H1 (cell line): ENCODE data around the gene TMEM30A. TPM values are rescaled to one million over a fixed set of nuclear protein-coding genes. Genes with fewer than 3 reads are reported as not detected.

Source experiments
- ATF2 ChIP-seq: IDR thresholded peaks from 2 replicates; pipeline ENCODE4 v1.6.1; 2012; ENCODE audit warnings: low read length, inconsistent platforms
- KDM4A ChIP-seq: IDR thresholded peaks from one replicate; pipeline ENCODE4 v1.7.1; 2012; ENCODE audit warnings: low read depth, mild to moderate bottlenecking, moderate library complexity, low read length, inconsistent platforms; ENCODE audit not compliant: severe bottlenecking
- RAD21 ChIP-seq, 2 experiments: IDR thresholded peaks in 1 of 2; conservative IDR thresholded peaks in 1 of 2; 2 replicates each; pipeline ENCODE4 v1.6.1; 2011; ENCODE audit warnings: low read depth in 2 of 2, low read length in 2 of 2, improper control_type of control experiment in 1 of 2, inconsistent platforms in 1 of 2, mild to moderate bottlenecking in 1 of 2, moderate library complexity in 1 of 2
- TAF1 ChIP-seq: IDR thresholded peaks from 2 replicates; pipeline ENCODE4 v1.6.1; 2011; ENCODE audit warnings: mild to moderate bottlenecking, low read depth, low read length
- TEAD4 ChIP-seq: IDR thresholded peaks from 2 replicates; pipeline ENCODE4 v1.6.1; 2012; ENCODE audit warnings: low read depth, low read length, inconsistent platforms, mixed read lengths
- polyA plus RNA-seq, 7 experiments: library from polyadenylated mRNA; depleted of rRNA in 3 of 7; stranded (reverse) in 5 of 7; unstranded in 2 of 7; fragments of >200 nt in 5 of 7; fragments of 200-250 nt in 2 of 7; gene quantifications; 1 replicate in 5 of 7; 2 replicates in 1 of 7; 4 replicates in 1 of 7; pipeline versions ENCODE4 v1.2.1 to v1.2.3, GENCODE V29; 2011 to 2013; ENCODE audit warnings: missing spikeins in 2 of 7, mixed read lengths in 2 of 7
- total RNA-seq: library from RNA; stranded (reverse); fragmentation: NEBNext Ultra II Directional; extraction: Animal tissue kit (Norgen Biotek cat#: 25700); gene quantifications from 2 replicates; pipeline ENCODE4 v1.2.1, GENCODE V29; 2021

TMEM30A gene
- total and polyA plus RNA-seq, 2 of the 8 experiments (the other 6 are each of a cell fraction or from before 2014, with no cell fraction given), result 10.5 to 71.0 TPM

- no peak for TF ChIP-seq TEAD4
- no peak for TF ChIP-seq TAF1
- no peak for TF ChIP-seq ATF2
- TF ChIP-seq KDM4A, result no peak
- TF ChIP-seq RAD21 (IDR thresholded peaks at IDR 0.05 in 1 of 2, conservative IDR thresholded peaks at IDR 0.05 in 1 of 2; ENCODE audit: low read depth in 2 of 2, low read length in 2 of 2), result no peak
These were observed 8.0 kb upstream of the TMEM30A start (continued) for GRCh38 chr6:75292555-75292954.
